Endothelial cell (in vitro differentiated cells): ENCODE results near the gene OR10A3. TPM values are rescaled to one million over a fixed set of nuclear protein-coding genes. Genes with fewer than 3 reads are reported as not detected.

Source experiments
- DNase-seq: peaks from one replicate; pipeline ENCODE4 v3.0.0; 2021; ENCODE audit warnings: low spot score
- H3K27ac Mint-ChIP-seq: one replicate; pipeline ENCODE4 v1.8.0; 2021; ENCODE audit warnings: mixed read lengths, inconsistent platforms; ENCODE audit not compliant: unreplicated experiment
- H3K27me3 Mint-ChIP-seq: one replicate; pipeline ENCODE4 v1.8.0; 2021; ENCODE audit warnings: mild to moderate bottlenecking, moderate library complexity, mixed read lengths, inconsistent platforms; ENCODE audit not compliant: unreplicated experiment
- H3K36me3 Mint-ChIP-seq: one replicate; pipeline ENCODE4 v1.8.0; 2021; ENCODE audit warnings: mild to moderate bottlenecking, low read depth, mixed read lengths, inconsistent platforms; ENCODE audit not compliant: unreplicated experiment
- H3K4me1 Mint-ChIP-seq: one replicate; pipeline ENCODE4 v1.8.0; 2021; ENCODE audit warnings: mild to moderate bottlenecking, mixed read lengths, inconsistent platforms; ENCODE audit not compliant: unreplicated experiment
- H3K4me3 Mint-ChIP-seq: one replicate; pipeline ENCODE4 v1.8.0; 2021; ENCODE audit warnings: mild to moderate bottlenecking, mixed read lengths, inconsistent platforms; ENCODE audit not compliant: unreplicated experiment
- H3K9me3 Mint-ChIP-seq: one replicate; pipeline ENCODE4 v1.8.0; 2021; ENCODE audit warnings: mixed read lengths, inconsistent platforms; ENCODE audit not compliant: unreplicated experiment
- CTCF ChIP-seq: fragments of 200-600 bp; sonication (generic); IDR thresholded peaks from one replicate; pipeline ENCODE4 v1.5.0; 2021; ENCODE audit warnings: antibody characterized with exemption; ENCODE audit not compliant: unreplicated experiment
- total RNA-seq: library from RNA; stranded (reverse); fragmentation: NEBNext Ultra II Directional; extraction: Animal tissue kit (Norgen Biotek cat#: 25700); gene quantifications from one replicate; pipeline ENCODE4 v1.2.1, GENCODE V29; 2021; ENCODE audit not compliant: unreplicated experiment

The OR10A3 gene
- total RNA-seq, 1 donor from 2014 or later = not detected

GRCh38 chr11:7918141-7918540, 23.4 kb downstream of the OR10A3 start:
- Mint-ChIP-seq H3K9me3 (no peaks in the 10 kb centered on the region), H3K4me1 (no peaks in the 10 kb centered on the region), H3K27me3 (peaks cover 8% of the 10 kb centered on the region), H3K36me3 (peaks cover 4% of the 10 kb centered on the region), H3K4me3 (no peak overlapping the region), H3K27ac (no peak overlapping the region)
- no peak for TF ChIP-seq CTCF
- no peak for DNase-seq

- Mint-ChIP-seq H3K9me3 (no peaks in the 10 kb centered on the region), H3K4me3 (no peak overlapping the region), H3K36me3 (no peaks in the 10 kb centered on the region), H3K4me1 (peaks cover 33% of the 10 kb centered on the region), H3K27ac (no peak overlapping the region), H3K27me3 (peaks cover 6% of the 10 kb centered on the region)
- no peak for TF ChIP-seq CTCF
- DNase-seq = no peak
Measured at GRCh38 chr11:7911011-7911410, 30.5 kb downstream of the OR10A3 start.

- no peaks in the 10 kb centered on the region for H3K36me3 Mint-ChIP-seq
- H3K27me3 Mint-ChIP-seq = peaks cover 6% of the 10 kb centered on the region
- H3K4me3 Mint-ChIP-seq = no peak overlapping the region
- no peaks in the 10 kb centered on the region for H3K9me3 Mint-ChIP-seq
- DNase-seq = no peak
- H3K4me1 Mint-ChIP-seq = peaks cover 40% of the 10 kb centered on the region
- H3K27ac Mint-ChIP-seq = peak overlapping the region; percentile 81
- TF ChIP-seq CTCF = no peak
Measured at GRCh38 chr11:7910286-7910788, 31.2 kb downstream of the OR10A3 start.

GRCh38 chr11:7909585-7910285, 31.8 kb downstream of the OR10A3 start:
- Mint-ChIP-seq H3K9me3 (no peaks in the 10 kb centered on the region), H3K27ac (peak overlapping the region; percentile 54), H3K4me3 (no peak overlapping the region), H3K4me1 (peaks cover 43% of the 10 kb centered on the region), H3K27me3 (peaks cover 6% of the 10 kb centered on the region), H3K36me3 (no peaks in the 10 kb centered on the region)
- no peak for DNase-seq
- TF ChIP-seq CTCF = no peak

GRCh38 chr11:7907121-7907520, 34.4 kb downstream of the OR10A3 start:
- Mint-ChIP-seq H3K4me1 (peaks cover 55% of the 10 kb centered on the region), H3K27ac (no peak overlapping the region), H3K36me3 (no peaks in the 10 kb centered on the region), H3K9me3 (no peaks in the 10 kb centered on the region), H3K4me3 (no peak overlapping the region), H3K27me3 (no peaks in the 10 kb centered on the region)
- TF ChIP-seq CTCF = no peak
- DNase-seq = no peak
